HG03103 (cell line): ENCODE data around the gene ZNF256.

Experiments
- ATAC-seq: cut with Tn5 transposase; IDR thresholded peaks from one replicate; pipeline ENCODE4 v1.9.1; 2021; ENCODE audit warnings: low read depth; ENCODE audit not compliant: unreplicated experiment

The ZNF256 gene

DNA sequence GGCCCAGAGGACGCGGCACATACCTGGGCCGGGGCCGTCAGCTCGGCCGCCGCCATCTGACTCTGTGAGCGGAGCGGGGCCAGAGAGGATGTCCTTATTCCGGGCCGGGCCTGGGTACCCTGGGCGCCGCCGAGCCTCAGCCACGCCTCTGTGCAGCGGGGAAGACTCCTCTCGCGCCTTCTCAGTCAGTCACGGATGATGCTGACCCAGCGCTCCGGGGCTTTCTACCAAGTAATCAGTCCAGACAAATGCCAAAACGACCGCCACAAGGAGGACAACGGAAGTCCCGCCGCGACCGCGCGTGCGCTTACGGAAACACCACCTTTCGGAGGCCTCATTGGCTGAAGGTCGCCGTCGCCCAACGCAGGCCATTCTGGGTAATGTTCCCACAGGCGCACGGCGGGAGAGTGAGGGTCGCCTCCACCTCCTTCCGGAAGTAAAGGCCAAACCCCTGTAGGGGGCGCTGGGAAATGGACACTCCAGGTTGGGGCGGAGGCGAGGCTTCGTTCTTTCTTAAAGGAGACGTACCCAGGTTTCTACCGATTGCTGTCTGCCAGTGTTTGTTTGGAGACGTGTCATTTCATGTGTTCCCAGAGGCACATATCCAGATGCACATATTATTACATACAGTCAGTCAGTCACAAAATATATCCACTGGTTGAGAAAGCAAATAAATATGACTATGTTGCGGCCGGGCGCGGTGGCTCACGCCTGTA lies at the start of gene ZNF256:
Gene ZNF256, minus strand, starts transcription at position 288 of the 716 bp plus-strand sequence. Its CDS starts 232 bp downstream, at position 56.
- peak; percentile 95 for ATAC-seq

DNA sequence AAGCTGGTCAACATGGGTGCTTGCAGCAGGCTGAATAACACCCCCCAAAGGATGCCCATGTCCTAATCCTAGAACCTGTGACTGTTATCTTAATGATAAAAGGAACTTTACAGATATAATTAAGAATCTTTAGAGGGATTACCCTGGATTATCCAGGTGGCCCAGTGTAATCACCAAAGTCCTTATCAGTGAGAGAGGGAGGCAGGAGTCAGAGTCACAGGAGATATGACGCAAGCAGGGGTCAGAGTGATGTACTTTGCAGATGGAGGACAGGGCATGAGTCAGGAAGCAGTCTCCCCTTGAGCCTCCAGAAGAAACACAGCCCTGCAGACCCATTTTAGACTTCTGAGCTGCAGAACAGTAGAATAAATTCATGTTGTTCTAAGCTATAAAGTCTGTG lies 45.3 kb upstream of the ZNF256 start:
- ATAC-seq: no peak

DNA sequence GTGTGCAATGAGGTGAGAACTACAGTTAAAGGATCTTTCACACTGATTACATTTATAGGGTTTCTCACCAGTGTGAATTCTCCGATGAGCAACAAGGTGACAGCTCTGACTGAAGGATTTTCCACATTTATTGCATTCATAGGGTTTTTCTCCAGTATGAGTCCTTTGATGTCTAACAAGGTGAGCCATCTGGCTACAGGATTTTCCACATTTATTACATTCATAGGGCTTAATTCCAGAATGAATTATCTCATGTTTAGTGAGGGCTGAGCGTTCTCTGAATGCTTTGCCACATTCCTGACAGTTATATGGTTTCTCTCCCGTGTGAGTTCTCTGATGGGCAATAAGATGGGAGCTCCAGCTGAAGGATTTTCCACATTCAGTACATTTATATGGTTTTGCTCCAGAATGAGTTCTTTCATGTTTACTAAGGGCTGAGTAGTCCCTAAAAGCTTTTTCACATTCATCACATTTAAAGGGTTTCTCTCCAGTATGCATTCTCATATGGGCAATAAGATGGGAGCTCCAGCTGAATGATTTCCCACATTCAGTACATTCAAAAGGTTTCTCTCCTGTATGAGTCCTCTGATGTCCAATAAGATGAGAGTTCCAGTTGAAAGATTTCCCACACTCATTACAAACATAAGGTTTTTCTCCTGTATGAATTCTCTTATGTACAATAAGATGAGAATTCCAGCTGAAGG lies 31.2 kb upstream of the ZNF256 start:
- ATAC-seq: no peak

DNA sequence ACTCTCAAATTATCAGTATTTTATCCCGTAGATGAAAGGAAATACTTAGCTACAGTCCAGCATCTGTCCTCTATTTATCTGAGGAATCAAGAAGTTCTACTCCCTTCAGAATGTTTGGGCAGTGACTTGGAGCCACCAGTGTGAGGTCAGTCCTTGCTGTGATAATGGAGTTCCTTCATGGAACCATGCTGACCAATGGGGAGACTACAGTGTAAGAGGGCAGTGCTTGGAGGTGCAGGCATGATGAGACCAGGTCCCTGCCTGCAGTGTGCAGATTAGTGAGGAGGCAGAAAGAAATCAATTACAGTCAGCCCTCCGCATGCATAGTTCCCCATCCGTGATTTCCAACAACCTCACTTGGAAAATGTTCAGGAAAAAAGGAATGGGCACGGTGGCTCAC lies 26.9 kb upstream of the ZNF256 start, which contains the start of gene C19orf18:
Gene C19orf18, minus strand, starts transcription at position 101 of the 400 bp plus-strand sequence. CDS start 102 bp downstream, outside the sequence.
- ATAC-seq: no peak

DNA sequence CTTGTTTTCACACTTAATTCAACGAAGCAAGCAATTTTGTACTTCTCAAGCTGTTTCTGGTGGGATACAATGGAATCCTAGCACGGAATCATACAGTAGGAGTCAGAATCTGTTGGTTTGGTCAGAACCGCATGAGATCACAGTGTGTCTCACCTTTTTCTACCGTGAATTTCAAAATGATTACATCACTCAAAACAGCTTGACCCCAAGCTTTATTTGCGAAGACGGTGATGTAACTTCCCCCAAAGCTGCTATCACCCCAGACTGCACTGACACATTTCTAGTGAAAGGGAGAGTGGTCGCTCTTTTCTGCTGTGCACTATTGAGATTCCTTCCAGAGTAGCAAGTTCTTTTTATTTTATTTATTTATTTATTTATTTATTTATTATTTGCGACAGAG lies 17.3 kb upstream of the ZNF256 start:
- ATAC-seq: no peak

DNA sequence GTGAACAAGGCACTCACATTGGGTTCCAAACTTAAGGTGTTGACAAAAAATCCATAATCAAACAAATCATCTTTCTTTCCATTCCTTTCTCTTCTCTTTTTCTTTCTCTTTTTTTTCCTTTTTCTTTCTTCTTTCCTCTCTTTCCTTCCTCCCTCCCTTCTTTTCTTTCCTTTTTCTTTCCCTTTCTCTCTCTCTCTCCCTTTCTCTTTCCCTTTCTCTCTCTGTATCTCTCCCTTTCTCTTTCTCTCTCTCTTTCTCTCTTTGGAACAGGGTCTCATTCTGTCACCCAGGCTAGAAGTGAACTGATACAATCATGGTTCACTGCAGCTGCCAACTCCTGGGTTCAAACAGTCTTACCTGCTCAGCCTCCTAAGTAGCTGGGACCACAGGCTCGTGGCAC lies 14.3 kb upstream of the ZNF256 start:
- ATAC-seq: no peak

DNA sequence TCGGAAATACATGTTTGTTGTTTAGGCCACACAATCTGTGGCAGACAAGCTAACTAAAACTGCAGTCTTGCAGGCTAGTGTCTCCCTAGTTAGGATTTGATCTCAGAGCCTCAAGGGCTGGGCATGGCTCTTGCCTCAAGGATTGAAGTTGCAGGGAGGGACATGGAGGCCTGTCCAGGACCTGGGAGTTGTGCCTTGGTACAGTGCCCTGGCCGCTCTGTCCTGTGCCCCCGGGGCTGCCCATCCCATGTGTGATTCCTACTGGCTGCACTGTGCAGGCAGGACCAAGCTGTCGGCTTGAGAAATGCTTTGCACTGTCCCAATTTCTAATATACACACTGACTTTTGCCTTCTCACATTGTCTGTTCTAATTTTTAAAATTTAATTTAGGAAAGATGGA lies 7.5 kb upstream of the ZNF256 start:
- no peak for ATAC-seq

DNA sequence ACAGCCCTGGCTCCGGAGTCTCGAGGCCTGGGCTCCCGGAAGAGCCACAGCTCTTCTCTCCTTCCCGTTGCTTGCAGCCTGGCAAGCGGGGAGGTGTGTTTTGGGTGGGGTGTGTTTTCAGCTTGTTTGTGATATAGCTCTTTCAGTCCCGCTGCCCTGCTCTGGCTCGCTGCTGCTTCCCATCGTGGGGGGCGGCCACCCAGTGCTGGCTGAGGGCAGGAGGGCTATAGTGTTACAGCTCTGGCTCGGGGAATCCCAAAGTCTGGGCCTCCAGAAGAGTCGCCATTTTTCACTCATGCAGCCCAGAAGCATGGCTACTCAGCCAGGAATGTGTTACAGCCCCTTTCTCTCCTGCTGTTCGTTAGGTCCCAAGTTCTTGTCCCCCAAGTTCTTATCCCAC lies 2.2 kb upstream of the ZNF256 start:
- ATAC-seq: no peak

DNA sequence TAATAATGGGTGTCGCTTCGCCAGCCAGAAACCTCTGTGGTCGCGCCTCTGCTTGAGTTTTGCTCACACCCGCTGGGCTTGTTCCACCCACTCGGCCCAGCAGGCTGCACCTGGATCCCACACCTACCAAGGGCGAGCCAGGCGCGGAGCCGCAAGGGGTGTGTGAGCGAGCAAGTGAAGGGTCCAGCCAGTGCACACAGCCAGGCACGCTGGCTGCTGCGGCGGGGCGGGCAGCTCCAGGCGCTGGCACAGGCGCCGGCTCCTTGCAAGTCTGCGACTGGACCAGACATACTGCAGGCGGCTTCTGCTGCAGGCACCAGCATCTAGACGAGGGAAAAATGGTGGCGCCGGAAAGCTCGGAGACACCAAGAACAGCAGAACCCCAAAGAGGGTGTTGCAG lies 1.8 kb upstream of the ZNF256 start:
- ATAC-seq: no peak

DNA sequence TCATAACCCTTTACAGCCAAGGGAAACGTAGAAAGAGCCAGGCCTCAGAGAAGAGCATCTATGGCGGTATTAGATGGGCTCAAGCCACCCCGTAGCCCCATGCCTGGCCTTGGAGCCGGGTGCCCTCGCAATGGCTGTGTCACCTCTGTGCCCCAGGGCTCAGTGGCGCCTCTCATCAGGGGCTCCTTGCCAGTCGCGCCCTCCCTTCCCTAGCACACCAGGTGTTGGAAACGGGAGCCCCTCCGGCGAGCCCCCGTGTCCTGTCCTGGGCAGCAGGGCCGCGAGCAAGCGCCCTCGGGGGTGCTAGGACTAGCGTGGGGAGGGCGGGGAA lies 453 bp downstream of the ZNF256 start:
- no peak for ATAC-seq

DNA sequence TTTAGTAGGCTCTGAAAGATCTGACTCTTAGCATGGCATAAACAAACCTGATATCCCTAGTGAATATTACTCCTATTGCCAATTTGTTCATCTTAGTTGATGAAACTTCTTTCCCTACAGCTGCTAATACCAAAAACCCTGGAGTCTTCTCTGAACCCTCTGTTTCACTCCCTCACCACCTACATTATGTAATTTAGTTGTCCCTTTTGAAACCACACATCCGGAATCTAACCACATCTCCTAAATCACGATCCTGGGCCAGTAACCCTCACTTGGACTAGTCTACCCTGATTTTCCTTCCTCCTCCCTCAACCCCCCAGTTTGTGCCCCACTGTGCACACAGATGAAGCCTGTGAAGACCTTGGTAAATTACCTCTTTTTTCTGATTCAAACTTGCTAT lies 1.2 kb downstream of the ZNF256 start:
- ATAC-seq: no peak

DNA sequence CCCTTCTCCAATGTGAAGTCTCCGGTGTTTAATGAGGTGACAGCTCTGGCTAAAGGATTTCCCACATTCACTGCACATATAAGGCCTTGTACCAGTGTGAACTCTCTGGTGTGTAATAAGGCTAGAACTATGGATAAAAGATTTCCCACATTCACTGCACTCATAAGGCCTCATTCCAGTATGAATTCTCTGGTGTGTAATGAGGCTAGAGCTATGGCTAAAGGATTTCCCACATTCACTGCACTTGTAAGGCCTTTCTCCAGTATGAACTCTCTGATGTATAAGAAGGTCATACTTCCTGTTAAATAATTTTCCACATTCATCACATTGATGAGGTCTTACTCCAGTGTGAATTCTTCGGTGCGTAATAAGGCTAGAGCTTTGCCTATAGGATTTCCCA lies 5.9 kb downstream of the ZNF256 start:
- ATAC-seq: no peak

DNA sequence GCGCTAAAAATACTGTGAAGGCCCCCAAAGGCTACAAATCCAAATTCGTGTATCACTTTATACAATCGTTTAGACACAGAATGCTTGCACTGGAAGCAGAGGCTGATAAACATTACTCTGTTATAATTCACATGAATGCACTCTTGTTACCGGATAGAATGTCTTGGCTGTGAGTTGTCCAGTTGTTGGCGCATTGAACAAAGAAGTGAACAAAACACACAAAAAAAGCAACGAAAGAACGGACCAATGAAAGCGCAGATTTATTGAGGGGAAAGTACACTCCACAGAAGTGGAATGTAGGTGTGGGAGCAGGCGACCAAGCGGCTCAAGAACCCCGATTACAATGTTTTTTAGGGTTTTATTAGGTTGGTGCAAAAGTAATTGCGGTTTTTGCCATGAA lies 11.8 kb downstream of the ZNF256 start:
- no peak for ATAC-seq

DNA sequence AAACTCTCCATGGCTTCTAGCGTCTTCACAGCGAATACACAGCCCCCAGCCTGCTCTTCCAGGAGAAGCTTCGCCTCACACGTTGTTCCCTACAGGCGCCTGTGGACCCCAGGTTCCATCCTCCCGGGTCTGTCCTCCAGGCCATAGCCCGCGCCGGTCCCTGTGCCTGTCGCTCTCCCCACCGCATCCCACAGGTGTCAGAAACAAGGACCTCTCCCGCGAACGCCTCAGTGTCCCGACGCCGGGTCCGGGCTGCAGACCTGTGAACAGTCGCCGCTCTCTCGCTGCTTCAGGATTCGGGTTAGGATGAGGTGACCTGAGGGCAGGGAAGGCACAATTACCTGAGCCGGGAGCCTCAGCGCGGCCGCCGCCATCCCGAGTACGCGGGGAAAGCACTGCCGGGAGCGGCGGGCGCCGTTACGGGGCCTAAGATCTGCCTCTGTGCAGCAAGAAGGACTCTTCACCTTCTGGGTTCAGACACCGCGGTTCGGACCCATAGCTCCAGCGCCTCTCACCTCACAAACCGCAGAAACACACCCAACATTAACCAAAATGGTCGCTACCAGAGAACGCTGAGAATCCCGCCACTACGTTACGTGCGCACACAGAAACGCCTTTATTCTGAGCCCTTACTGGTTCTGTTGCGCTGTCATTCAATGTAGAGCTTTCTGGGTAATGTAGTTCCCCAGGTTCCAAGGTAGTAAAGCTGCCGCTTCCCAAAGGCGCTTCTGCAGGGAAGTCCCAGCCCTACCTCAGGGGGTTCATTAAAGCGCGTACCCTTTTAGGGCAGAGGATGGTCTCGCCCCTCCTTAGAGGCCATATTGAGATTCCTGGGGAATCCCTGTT lies 12.5 kb downstream of the ZNF256 start, which contains the start of gene ZNF418:
Gene ZNF418, minus strand, starts transcription at position 583 of the 846 bp plus-strand sequence. CDS start 1,580 bp downstream, outside the sequence.
- no peak for ATAC-seq

DNA sequence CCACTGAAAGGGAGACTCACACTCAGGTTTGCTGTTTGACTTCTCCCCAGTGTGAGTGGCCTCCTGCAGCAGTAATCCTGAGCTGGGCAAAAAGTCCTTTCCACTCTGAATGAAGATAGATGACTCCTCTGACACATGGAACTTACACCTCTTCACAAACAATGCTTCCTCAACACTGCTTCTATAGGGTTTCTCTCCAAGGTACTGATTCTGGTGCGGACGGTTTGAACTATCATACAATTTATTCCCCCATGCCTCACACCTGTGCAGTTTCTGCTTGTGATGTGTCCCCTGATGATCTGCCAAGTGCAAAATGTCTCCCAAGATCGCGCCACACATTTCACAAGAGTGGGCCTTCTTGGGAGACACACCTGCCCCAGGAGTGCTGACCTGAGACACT lies 19.9 kb downstream of the ZNF256 start:
- no peak for ATAC-seq

DNA sequence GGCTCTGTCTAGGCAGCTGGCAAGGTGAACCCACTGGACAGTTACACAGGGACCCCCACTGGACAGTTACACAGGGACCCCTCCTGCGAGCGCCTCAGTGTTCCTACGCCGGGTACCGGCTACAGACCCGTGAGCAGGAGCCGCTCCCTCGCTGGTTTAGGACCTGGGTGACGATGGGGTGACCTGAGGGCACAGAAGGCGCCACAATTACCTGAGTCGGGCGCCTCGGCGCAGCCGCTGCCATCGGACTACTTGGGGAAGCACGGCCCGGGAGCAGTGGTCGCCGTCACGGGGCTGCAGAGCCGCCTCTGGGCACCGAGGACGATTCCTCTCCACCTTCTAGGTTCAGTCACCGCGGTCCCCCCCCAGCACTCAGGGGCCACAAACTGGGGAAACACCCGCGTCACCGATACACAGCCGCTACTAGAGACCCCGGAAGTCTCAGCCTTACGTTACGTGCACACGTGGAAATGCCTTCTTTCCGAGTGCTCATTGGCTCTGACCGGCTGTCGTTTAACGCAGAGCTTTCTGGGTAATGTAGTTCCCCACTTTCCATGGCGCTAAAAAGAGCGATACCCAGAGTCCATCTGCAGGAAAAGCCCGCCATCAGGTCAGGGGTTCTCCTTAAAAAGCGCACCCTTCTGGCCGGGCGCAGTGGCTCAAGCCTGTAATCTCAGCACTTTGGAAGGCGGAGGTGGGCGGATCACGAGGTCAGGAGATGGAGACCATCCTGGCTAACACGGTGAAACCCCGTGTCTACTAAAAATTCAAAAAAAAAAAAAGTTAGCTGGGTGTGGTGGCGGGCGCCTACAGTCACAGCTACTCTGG lies 31.1 kb downstream of the ZNF256 start, which contains the start of gene ZNF417:
Gene ZNF417, minus strand, starts transcription at position 425 of the 828 bp plus-strand sequence. Its CDS starts 181 bp downstream, at position 244.
- peak; percentile 97 for ATAC-seq

DNA sequence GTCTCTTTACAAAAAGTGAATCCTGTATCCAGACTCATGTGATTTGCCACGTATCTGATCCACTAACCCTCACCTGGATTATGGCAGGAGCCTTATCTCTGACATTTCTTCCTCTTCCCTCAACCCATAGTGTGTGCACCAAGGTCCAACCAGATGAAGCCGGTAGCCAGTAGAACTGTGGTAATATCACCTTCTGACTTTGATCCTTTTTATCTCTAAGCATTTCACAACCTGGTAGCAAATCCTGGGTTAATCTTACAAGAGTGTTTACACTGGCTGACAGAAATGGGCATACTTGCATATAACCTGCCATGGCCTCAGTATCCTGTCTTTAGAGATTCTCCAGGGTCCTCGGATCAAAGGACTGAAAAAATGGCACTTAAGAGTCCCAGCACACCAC lies 33.0 kb downstream of the ZNF256 start:
- ATAC-seq: no peak

DNA sequence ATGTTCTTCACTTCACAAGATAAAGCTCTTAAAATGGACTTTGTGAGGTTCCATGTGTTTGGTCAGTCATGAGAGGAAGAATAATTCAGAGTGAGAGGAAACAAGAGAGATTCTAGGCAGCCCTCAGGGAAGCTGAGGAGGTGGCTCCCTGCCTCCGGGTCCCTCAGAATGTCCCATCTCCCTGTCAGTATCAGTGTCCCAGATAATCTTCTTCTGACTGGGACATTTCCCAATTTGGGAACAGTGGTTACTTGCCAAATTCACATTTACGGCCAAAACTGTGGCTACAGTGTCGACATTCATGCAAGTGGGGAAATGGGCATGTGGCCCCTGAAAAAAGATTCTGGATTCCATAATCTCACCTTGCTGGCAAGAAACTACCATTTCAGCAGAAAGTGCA lies 40.1 kb downstream of the ZNF256 start:
- no peak for ATAC-seq

DNA sequence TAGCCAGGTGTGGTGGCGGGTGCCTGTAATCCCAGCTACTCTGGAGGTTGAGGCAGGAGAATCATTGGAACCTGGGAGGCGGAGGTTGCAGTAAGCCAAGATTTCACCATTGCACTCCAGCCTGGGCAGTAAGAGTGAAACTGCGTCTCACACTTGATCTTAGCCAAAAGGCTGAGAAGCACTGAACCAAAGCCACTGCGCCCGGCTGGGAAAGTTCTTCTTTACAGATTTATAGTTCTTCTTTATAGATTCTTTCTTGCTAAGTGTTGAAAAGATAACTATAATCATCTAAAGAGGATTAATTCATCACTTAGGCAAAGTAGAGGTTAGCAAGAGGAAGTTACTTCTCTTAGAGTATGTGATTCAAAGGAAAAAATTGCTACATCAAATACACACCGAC lies 42.2 kb downstream of the ZNF256 start:
- no peak for ATAC-seq

DNA sequence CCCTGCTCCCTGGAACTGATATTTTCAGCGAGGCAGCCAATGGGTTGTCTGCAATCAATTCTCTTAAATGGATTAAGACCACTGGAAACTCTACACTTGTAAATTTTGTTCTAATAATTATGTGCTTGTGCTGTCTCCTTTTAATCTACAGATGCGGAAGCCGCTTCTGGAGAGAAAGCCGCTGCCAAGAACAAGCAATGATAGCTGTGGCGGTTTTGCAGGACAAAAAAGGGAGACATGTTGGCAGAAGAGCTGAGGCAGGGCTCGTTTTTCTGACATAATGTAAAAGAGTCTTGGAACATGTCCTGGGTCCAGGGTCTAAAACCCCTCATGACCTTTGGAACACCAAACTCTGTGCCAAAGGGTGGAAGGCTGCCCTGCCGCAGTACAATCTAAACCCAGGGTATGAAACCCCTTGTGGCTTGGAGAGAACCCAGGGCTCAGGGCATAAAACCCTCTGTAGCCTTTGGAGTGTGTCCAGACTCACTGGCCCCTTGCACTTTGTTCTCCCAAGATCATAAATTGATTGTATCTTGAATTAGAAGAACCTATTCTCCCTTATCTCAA lies 43.8 kb downstream of the ZNF256 start:
- no peak for ATAC-seq
